Neural cell (in vitro differentiated cells): ENCODE measurements around the gene MALRD1.

Experiments
- CTCF ChIP-seq: fragments of 450-650 bp; IDR thresholded peaks from 2 replicates; pipeline ENCODE4 v1.5.1; 2014; ENCODE audit warnings: antibody characterized with exemption, mild to moderate bottlenecking, moderate library complexity; ENCODE audit not compliant: poor library complexity, severe bottlenecking
- EP300 ChIP-seq: fragments of 450-650 bp; conservative IDR thresholded peaks from 2 replicates; pipeline ENCODE4 v1.6.1; 2014; ENCODE audit warnings: antibody characterized with exemption, mild to moderate bottlenecking, moderate library complexity; ENCODE audit not compliant: poor library complexity, severe bottlenecking
- EZH2 ChIP-seq: fragments of 200-600, 300-800 bp; shearing (Covaris generic), sonication (generic); IDR thresholded peaks from 2 replicates; pipeline ENCODE4 v1.6.1; 2014; ENCODE audit warnings: antibody characterized with exemption, low read length, borderline replicate concordance, mild to moderate bottlenecking; ENCODE audit not compliant: insufficient read depth, poor library complexity, severe bottlenecking
- MXI1 ChIP-seq: fragments of 450-650 bp; conservative IDR thresholded peaks from 2 replicates; pipeline ENCODE4 v1.6.1; 2014; ENCODE audit warnings: antibody characterized with exemption, mild to moderate bottlenecking; ENCODE audit not compliant: poor library complexity, severe bottlenecking
- POLR2AphosphoS5 ChIP-seq: IDR thresholded peaks from 2 replicates; pipeline ENCODE4 v1.6.1; 2012
- TAF1 ChIP-seq: IDR thresholded peaks from 2 replicates; pipeline ENCODE4 v1.6.1; 2012; ENCODE audit warnings: low read depth

GRCh38 chr10:19184891-19185290, 136.3 kb downstream of the MALRD1 start:
- no peak for TF ChIP-seq CTCF
- no peak for TF ChIP-seq TAF1
- TF ChIP-seq MXI1: no peak
- no peak for TF ChIP-seq EZH2
- TF ChIP-seq POLR2AphosphoS5: no peak
- TF ChIP-seq EP300: no peak
